ENCODE measurements around the gene ERGIC1.

GRCh38 chr5:172845576-172845975, 11.5 kb downstream of the ERGIC1 start:
- TF ChIP-seq POLR2A (IDR thresholded peaks at IDR 0.05), result no peak
- TF ChIP-seq, protein P1, sequence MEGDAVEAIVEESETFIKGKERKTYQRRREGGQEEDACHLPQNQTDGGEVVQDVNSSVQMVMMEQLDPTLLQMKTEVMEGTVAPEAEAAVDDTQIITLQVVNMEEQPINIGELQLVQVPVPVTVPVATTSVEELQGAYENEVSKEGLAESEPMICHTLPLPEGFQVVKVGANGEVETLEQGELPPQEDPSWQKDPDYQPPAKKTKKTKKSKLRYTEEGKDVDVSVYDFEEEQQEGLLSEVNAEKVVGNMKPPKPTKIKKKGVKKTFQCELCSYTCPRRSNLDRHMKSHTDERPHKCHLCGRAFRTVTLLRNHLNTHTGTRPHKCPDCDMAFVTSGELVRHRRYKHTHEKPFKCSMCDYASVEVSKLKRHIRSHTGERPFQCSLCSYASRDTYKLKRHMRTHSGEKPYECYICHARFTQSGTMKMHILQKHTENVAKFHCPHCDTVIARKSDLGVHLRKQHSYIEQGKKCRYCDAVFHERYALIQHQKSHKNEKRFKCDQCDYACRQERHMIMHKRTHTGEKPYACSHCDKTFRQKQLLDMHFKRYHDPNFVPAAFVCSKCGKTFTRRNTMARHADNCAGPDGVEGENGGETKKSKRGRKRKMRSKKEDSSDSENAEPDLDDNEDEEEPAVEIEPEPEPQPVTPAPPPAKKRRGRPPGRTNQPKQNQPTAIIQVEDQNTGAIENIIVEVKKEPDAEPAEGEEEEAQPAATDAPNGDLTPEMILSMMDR (IDR thresholded peaks at IDR 0.05), result peak in 1 of 6 experiments; percentile 18

All from adrenal gland (tissue), 5 donors.